Measurements from ENCODE around the gene TEX51.

The TEX51 gene

DNA sequence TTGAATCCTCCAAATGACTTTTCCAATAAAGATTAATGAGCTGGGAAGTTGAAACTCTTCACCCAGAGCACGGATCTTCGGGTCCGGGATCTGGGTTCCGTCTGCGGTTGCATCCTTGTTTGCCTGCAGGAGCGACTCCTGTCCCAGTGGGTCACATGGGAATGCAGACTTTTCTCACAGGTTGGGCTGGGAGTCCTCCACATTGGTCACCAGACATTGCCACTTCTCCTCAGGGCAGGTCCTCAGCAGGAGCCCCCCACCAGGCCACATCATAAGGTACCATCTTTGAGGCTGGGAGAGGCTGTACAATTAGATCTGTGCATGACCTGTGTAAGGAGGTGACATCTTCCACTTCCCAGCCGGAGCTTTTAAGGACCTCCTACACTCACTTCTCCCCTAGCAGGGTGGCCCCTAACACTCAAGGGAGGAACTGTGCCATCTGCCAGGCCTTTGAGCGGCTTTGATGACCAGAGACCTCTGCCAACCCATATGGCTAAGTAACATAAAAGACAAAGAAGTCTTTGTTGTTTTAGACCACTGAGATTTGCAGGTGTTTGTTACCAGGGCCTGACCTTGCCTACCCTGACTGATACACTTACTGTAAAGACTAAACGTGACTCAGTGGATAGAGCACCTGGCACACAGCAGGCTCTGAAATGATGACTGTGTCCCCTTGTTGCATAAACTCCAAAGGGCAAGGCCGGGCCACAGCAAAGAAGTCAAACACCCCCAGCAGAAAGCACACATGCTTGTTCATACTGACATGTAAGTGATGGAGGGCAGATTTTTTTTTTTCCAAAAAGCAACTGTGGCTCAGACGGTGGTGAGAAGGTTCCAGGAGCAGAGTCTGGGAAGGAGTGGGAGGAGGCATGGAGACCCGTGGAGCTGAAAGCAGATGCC lies 7.9 kb upstream of the TEX51 start:
- no peak overlapping the region for H3K4me3 ChIP-seq (ENCODE audit: low read length)
- no peak for DNase-seq (ENCODE audit: low read depth)
- TF ChIP-seq, protein P1, sequence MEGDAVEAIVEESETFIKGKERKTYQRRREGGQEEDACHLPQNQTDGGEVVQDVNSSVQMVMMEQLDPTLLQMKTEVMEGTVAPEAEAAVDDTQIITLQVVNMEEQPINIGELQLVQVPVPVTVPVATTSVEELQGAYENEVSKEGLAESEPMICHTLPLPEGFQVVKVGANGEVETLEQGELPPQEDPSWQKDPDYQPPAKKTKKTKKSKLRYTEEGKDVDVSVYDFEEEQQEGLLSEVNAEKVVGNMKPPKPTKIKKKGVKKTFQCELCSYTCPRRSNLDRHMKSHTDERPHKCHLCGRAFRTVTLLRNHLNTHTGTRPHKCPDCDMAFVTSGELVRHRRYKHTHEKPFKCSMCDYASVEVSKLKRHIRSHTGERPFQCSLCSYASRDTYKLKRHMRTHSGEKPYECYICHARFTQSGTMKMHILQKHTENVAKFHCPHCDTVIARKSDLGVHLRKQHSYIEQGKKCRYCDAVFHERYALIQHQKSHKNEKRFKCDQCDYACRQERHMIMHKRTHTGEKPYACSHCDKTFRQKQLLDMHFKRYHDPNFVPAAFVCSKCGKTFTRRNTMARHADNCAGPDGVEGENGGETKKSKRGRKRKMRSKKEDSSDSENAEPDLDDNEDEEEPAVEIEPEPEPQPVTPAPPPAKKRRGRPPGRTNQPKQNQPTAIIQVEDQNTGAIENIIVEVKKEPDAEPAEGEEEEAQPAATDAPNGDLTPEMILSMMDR (IDR thresholded peaks at IDR 0.05; ENCODE audit: insufficient read depth, low read depth, low read length, missing control alignments), result no peak

DNA sequence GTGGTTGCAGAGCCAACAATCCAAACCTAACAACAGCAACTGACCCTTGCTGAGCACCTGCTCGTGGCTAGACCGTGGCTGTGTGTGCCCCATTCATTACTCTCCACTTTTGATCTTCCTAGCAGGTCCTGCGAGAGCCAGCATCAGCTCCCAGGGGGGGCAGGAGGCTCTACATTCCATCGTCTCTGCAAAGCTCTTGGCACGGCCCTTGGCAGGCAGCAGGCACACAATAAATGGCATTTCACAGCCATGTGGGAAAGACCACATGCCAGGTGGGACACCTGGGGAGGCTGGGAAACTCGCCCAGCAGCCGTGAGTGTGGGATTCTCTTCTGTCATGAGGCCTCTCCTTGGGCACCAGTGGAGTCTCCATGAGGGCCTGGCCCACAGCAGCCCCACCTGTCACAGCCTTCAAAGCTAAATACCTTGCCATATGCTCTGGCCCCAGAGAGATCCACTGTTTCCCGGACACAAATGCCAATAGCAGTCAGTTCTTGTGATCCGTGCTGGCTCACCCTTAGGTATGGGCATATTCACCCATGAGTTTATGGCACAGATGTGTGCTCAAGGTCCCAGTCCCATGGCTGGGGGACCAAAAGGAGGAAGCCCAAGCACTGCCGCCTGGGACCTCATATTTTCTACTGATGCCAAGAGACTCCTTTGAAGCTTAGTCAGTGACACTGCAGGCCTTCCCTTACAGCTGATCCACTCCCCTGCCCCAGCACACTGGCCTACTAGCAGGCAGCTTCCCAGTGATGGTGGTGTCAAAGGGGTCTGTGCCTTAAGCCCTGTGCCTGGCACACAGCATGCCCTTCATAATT lies 6.8 kb upstream of the TEX51 start:
- no peak overlapping the region for H3K4me3 ChIP-seq (ENCODE audit: low read length)
- TF ChIP-seq, protein P1 (IDR thresholded peaks at IDR 0.05; ENCODE audit: insufficient read depth, low read depth, low read length, missing control alignments), result no peak
- no peak for DNase-seq (ENCODE audit: low read depth)

DNA sequence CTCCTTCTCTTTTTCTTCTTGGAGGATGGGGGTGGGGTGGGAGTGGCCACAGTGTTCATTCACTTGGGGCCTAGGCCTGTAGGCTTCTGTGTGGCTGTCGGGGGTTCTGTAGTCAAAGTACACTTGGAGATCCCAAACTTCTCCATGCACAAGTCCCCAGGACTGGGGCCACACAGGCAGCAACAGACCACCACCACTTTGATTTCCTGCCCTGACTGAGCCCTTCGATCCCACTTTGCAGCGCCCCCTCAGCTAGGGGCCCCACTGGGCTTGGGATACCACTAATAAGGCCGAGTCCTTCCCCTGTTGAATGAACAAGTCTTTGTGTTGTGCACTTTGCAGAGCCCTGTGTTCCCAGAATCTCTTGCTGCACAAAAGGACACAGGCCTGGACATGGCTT lies 5.5 kb upstream of the TEX51 start:
- no peak overlapping the region for H3K4me3 ChIP-seq (ENCODE audit: low read length)
- no peak for DNase-seq (ENCODE audit: low read depth)
- TF ChIP-seq, protein P1 (IDR thresholded peaks at IDR 0.05; ENCODE audit: insufficient read depth, low read depth, low read length, missing control alignments), result no peak

DNA sequence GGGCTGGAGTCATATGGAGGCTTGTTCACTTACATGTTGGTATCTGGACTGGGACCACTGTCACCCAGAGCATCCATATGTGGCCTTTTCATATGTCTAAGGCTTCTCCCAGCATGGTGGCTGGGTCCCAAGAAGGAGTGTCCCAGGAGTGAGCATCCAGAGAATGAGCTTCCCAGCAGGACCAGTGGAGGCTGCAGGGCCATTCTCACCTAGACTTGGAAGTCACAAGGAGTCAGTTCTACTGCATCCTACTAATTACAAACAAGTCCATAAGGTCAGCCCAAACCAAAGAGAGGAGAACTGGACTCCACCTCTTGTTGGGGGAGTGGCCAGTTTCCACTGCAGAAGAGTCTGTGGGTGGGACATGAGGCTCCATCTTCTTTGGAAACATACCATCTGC lies 5.1 kb upstream of the TEX51 start:
- TF ChIP-seq, protein P1 (IDR thresholded peaks at IDR 0.05; ENCODE audit: insufficient read depth, low read depth, low read length, missing control alignments), result no peak
- DNase-seq (ENCODE audit: low read depth), result no peak
- H3K4me3 ChIP-seq (ENCODE audit: low read length), result no peak overlapping the region

DNA sequence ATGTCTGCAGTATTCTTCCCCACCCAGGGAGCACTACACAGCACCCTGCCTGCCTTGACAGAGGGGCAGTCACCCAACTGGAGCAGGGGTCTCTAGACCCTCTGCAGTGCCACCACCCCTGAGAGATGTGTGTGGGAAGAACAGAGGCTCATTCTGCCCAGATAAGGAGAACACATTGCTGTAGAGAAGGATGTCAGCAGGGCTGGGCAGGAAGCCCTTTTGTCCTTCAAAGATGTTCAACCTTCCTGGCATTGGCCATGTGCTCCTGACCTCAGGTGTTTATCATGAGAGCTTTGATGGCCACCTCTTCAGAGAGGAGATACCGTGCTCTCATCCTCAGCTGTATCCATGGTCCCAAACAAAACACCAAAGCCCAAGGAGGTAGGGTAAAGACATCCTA lies 4.6 kb upstream of the TEX51 start:
- DNase-seq (ENCODE audit: low read depth), result no peak
- TF ChIP-seq, protein P1 (IDR thresholded peaks at IDR 0.05; ENCODE audit: insufficient read depth, low read depth, low read length, missing control alignments), result no peak

DNA sequence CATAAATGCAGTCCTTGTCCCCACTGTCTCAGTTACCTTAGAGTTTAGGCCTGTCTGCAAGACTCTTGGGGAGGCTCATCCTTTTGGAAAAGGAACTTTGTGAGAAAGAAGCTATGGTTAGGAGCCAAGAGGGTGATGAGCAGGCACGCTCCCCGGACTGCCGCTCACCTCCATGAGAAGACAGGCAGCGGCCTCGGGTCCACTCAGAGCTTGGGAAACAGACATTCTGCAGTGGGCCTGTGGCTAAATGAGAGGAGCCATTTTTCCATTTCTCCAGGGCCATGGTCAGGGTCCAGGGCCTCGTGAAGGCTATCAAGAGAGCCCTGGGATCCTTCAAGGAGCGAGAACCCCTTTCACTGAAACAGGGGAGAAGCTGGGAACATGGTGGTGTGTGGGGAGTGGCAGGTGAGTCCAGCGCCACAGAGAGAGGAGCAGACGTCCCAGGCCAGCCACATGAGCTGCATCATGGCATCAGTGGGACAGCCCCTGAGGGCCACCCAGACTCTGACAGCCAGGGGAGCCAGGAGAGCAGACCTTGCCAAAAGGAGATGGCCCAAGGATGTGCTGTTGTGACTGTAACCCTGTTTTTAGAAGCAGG lies 4.0 kb upstream of the TEX51 start:
- TF ChIP-seq, protein P1 (IDR thresholded peaks at IDR 0.05; ENCODE audit: insufficient read depth, low read depth, low read length, missing control alignments), result no peak
- no peak overlapping the region for H3K4me3 ChIP-seq (ENCODE audit: low read length)
- DNase-seq (ENCODE audit: low read depth), result no peak

More for the DNA sequence above, 4.6 kb upstream of the TEX51 start:
- no peak overlapping the region for H3K4me3 ChIP-seq (ENCODE audit: low read length)
